Measurements from ENCODE around the gene RNASE12. TPM values are rescaled to one million over a fixed set of nuclear protein-coding genes. Genes with fewer than 3 reads are reported as not detected.

RNASE12 gene
- total and polyA plus RNA-seq, 9 of the 15 experiments (the other 6 are each of a cell fraction or from before 2014, with no cell fraction given), result 0.24 TPM; not detected in 8

DNA sequence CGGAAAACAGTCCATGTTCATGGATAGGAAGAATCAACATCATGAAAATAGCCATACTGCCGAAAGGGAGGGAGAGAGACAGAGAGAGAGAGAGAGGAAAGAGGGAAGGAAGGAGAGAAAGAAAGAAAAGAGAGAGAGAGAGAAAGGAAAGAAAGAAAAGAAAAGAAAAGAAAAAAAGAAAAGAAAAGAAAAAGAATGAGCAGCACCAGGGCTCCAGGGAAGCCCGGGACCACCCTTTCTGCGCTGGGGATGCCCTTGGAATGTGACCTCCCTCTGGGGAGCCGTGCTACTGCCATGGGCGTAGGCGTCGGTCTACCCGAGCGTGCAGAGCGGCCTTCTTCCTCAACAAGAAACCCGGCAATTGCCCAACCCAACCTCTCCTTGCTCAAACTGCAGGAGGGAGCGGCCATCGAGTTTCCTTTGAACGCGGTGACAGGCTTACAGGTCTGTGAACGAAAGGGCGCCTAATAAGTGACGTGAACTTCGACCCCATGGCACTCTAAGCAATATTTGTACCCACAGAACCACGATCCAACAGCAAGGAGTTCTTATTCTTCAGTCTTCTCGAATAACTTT lies 33.4 kb upstream of the RNASE12 start (continued):
- TF ChIP-seq TEAD4 (IDR thresholded peaks at IDR 0.05; ENCODE audit: low read length) (peak; percentile 25; the same call in 1 of the 2 replicates), TEAD4 (CRISPR knock-in tag; IDR thresholded peaks at IDR 0.05; ENCODE audit: borderline replicate concordance) (no peak), PHB (CRISPR knock-in tag; IDR thresholded peaks at IDR 0.05) (no peak), CREM (IDR thresholded peaks at IDR 0.05; ENCODE audit: low read depth) (peak; percentile 45; the same call in 1 of the 2 replicates), TEAD1 (CRISPR knock-in tag; IDR thresholded peaks at IDR 0.05) (peak in 1 of 2 experiments; percentile 49; a peak in 1 of 4 replicates), ZNF311 (CRISPR knock-in tag; IDR thresholded peaks at IDR 0.05) (no peak), HDAC1 (IDR thresholded peaks at IDR 0.05) (peak in 1 of 2 experiments; percentile 26; a peak in 1 of 4 replicates), EGR1 (conservative IDR thresholded peaks at IDR 0.05) (peak; percentile 78), HIVEP1 (CRISPR knock-in tag; IDR thresholded peaks at IDR 0.05) (no peak), DMBX1 (CRISPR knock-in tag; IDR thresholded peaks at IDR 0.05; ENCODE audit: borderline replicate concordance) (no peak), THRAP3 (IDR thresholded peaks at IDR 0.05; ENCODE audit: borderline replicate concordance) (peak; percentile 53; the same call in 1 of the 2 replicates), RBFOX2 (IDR thresholded peaks at IDR 0.05; ENCODE audit: low read depth, low read length) (0 out of 2 replicates have a peak, but pooled peaks have one; percentile 22), MLLT1 (IDR thresholded peaks at IDR 0.05) (0 out of 4 replicates have a peak, but pooled peaks have one; percentile 25 to 26), CEBPB (tag; IDR thresholded peaks at IDR 0.05) (peak; percentile 78), ZNF354B (CRISPR knock-in tag; IDR thresholded peaks at IDR 0.05) (no peak)
- TF ChIP-seq, protein P1, sequence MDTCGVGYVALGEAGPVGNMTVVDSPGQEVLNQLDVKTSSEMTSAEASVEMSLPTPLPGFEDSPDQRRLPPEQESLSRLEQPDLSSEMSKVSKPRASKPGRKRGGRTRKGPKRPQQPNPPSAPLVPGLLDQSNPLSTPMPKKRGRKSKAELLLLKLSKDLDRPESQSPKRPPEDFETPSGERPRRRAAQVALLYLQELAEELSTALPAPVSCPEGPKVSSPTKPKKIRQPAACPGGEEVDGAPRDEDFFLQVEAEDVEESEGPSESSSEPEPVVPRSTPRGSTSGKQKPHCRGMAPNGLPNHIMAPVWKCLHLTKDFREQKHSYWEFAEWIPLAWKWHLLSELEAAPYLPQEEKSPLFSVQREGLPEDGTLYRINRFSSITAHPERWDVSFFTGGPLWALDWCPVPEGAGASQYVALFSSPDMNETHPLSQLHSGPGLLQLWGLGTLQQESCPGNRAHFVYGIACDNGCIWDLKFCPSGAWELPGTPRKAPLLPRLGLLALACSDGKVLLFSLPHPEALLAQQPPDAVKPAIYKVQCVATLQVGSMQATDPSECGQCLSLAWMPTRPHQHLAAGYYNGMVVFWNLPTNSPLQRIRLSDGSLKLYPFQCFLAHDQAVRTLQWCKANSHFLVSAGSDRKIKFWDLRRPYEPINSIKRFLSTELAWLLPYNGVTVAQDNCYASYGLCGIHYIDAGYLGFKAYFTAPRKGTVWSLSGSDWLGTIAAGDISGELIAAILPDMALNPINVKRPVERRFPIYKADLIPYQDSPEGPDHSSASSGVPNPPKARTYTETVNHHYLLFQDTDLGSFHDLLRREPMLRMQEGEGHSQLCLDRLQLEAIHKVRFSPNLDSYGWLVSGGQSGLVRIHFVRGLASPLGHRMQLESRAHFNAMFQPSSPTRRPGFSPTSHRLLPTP (IDR thresholded peaks at IDR 0.05; ENCODE audit: borderline replicate concordance, extremely low read depth, insufficient read length), result peak; percentile 6
- TF ChIP-seq, protein P2, sequence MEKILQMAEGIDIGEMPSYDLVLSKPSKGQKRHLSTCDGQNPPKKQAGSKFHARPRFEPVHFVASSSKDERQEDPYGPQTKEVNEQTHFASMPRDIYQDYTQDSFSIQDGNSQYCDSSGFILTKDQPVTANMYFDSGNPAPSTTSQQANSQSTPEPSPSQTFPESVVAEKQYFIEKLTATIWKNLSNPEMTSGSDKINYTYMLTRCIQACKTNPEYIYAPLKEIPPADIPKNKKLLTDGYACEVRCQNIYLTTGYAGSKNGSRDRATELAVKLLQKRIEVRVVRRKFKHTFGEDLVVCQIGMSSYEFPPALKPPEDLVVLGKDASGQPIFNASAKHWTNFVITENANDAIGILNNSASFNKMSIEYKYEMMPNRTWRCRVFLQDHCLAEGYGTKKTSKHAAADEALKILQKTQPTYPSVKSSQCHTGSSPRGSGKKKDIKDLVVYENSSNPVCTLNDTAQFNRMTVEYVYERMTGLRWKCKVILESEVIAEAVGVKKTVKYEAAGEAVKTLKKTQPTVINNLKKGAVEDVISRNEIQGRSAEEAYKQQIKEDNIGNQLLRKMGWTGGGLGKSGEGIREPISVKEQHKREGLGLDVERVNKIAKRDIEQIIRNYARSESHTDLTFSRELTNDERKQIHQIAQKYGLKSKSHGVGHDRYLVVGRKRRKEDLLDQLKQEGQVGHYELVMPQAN (IDR thresholded peaks at IDR 0.05; ENCODE audit: borderline replicate concordance), result 0 out of 2 replicates have a peak, but pooled peaks have one; percentile 42
- TF ChIP-seq, protein P3, sequence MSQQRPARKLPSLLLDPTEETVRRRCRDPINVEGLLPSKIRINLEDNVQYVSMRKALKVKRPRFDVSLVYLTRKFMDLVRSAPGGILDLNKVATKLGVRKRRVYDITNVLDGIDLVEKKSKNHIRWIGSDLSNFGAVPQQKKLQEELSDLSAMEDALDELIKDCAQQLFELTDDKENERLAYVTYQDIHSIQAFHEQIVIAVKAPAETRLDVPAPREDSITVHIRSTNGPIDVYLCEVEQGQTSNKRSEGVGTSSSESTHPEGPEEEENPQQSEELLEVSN (IDR thresholded peaks at IDR 0.05; ENCODE audit: borderline replicate concordance in 1 of 2, extremely low read depth in 1 of 2, insufficient read depth in 1 of 2, insufficient read length in 1 of 2, low read depth in 1 of 2, low read length in 1 of 2, poor library complexity in 1 of 2, severe bottlenecking in 1 of 2), result peak; percentile 24 to 47

All from K562 (cell line).